GM18499 (cell line): ENCODE measurements around the gene ZC2HC1B.
"Not testable (repeated sequence)": the region's sequence is repeated elsewhere in the genome, so short reads cannot be mapped to it uniquely, and the experiment has no call there.

Experiments used
- ATAC-seq: cut with Tn5 transposase; IDR thresholded peaks from one replicate; pipeline ENCODE4 v1.9.1; 2021; ENCODE audit warnings: moderate number of reproducible peaks; ENCODE audit not compliant: insufficient read depth, unreplicated experiment

ZC2HC1B gene

GRCh38 chr6:143867236-143867635 is 3.0 kb downstream of the ZC2HC1B start:
- no peak for ATAC-seq

GRCh38 chr6:143868808-143869207 is 4.5 kb downstream of the ZC2HC1B start:
- not testable (repeated sequence) for ATAC-seq

DNA sequence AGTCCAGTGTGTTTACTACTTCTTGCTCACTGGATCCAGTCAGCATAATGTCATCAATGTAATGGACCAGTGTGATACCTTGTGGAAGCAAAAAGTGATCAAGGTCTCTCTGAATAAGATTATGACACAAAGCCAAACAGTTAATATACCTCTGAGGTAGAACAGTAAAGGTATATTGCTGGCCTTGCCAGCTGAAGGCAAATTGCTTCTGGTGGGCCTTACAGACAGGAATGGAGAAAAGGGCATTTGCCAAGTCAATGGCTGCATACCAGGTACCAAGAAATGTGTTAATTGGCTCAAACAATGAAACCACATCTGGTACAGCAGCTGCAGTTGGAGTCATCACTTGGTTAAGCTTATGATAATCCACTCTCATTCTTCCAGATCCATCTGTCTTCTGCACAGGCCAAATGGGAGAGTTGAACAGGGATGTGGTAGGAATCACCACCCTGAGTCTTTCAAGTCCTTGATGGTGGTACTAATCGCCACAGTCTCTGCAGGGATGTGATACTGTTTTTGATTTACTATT is 7.0 kb downstream of the ZC2HC1B start:
- not testable (repeated sequence) for ATAC-seq

DNA sequence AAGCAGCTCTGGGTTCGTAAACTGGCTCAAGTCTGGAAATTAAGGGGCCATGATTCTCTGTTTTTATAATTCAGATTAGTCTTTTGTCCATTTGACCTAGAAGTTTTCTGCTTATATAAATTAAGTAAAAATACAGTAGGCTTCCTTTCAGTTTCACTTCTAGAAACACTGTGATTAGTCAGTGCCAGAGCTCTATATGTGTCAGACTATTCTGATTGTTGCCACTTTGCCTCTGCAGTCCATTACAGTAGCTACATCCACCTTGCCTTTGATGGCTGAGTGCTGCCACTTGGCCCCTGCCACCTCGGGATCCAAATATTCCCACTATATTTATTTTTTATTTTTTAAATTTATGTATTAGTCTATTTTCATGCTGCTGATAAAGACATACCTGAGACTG is 7.9 kb downstream of the ZC2HC1B start:
- peak; percentile 97 for ATAC-seq

GRCh38 chr6:143873600-143873999 is 9.3 kb downstream of the ZC2HC1B start:
- not testable (repeated sequence) for ATAC-seq

GRCh38 chr6:143874503-143874902 is 10.2 kb downstream of the ZC2HC1B start:
- not testable (repeated sequence) for ATAC-seq

GRCh38 chr6:143877584-143878271 is 13.5 kb downstream of the ZC2HC1B start:
- no peak for ATAC-seq

GRCh38 chr6:143878272-143878760 is 14.0 kb downstream of the ZC2HC1B start:
- no peak for ATAC-seq

GRCh38 chr6:143880412-143880811 is 16.1 kb downstream of the ZC2HC1B start:
- no peak for ATAC-seq

DNA sequence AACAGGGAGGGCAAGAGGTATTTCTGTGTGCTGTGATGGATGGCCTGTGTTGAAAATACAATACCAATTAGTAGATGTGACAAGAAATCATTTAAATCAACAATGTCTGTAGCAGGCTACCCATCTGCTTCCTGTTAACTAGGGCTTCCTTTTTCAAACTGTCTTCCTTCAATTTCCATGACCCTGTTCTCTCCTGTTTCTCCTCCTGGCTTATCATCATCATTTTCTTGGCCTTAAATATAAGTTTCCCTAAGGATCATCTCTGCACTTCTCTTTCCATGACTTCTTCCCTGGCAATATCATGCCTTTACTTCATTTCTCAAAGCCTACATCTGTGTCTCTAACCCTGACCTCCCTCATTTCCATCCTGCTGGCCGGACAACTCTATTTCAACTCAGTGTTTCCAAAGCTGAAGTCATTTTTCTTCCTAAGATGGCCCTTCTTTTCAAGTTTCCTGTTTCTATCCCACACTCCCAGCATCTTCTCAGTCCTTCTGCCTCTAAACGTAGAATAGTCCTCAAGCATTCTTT is 18.2 kb downstream of the ZC2HC1B start:
- ATAC-seq, result no peak

DNA sequence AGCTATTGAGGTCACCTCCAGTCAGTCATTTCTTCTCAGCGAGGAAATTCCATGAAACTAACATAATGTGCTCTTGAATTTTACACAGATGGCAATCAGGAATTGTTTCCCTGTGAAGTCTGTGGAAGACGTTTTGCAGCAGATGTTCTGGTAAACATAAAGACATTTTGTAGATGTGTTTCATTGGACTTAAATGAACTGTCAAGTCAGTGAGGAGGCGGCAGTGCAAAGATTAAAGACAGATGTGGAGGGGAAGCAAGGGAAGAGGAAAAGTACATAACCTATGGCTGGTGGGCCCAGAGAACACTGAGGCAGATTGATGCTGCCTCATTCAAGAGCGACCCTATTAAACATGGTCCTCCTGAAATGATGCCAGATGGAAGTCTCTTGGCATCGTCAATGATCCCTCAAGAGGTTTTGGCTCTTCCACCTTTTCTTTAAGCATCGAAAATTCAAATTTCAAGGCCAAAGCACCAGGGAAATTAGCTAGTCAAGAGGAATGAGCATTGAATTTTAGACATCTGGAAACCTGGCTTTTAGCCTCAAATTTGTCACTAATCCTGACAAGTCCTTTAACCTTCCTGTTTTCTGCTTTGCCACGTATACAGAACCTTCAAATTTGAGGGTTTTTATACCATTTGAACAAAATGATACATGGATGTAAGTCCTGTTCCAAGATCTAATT is 20.1 kb downstream of the ZC2HC1B start:
- ATAC-seq, result no peak

DNA sequence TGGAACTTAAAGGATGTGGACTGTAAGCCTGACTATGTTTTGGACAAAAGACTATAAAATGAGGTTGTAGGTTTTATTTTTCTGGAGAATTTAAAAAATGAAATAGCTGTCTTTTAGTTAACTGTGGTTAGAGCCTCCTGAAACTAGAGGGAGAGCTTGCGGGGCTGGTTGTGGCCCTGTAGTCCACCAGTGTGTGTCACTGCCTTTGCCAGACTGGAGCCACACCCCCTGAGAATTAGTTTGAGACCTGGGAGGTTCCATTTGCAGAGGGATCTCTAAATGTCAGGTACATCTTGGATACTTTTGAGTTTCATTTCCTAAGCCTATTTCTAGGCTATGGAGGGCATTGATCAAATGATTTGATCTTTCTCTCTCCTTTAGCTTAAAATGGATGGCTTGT is 20.8 kb downstream of the ZC2HC1B start:
- no peak for ATAC-seq

DNA sequence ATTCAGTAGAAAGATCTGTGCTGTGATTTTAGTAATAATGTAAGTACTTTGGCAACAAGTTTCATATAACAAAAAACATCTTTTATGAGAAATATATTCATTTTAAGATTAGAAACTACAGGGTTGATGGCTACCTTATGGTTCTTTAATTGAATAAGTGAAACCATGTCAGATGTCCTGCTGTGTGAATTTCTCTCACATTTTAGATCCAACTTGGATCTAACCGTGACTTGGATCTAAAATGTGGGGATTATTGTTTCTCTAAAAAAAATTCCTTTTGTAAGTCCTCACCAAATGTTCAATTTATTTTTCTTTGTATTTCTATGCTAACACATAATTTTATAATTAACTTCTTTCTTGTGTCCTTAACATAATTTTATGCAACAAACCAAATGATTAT is 30.4 kb downstream of the ZC2HC1B start:
- ATAC-seq, result no peak

DNA sequence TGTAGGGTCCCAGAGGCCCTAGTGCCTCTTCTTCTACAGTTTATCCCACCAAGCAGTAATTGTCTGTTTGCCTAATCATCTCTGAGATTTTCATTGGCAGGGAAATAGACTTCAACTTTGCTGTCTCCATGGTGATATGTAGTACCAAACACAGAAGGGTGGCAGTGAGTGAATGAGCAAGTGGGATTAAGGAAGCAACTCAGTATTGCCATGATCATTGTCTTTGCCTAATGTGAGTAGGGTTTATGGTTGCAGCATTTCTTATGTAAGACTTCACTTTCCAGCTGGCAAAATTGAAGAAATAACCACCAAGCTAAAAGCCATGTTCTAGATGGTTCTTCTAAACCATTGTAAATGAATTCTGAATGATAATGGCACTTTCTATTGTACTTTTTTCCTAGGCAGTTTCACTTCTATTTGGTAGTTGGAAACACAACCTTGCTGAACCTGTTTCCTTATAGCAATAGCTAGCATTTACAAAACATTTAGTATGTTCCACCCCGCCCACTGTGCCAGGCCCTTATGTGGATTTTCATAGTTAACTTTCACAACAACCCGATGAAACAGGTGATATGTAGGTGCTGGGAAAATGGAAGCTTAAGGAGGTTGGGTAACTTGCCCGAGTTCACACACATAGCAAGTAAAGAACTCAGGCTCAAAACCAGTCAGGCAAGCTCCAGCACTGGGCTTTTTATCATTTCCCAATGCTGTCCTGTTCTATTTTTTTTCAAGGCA is 32.0 kb downstream of the ZC2HC1B start:
- ATAC-seq, result no peak

DNA sequence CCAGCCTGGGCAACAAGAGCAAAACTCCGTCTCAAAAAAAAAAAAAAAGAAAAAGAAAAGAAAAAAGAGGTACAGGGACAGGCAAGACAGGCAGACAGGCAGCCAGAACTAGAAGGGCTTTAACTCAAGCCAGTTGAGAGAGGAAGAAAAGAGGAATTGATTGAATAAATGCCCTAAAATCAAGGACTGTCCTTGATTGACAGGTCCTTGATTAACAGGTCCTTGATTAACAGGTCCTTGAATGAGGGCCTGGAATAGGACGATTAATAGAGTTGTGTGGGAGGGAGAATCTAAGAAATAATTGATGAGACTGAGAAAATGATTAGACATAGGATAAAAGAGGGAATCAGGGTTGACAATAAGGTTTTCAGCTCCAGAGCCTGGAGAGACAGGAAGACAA is 36.1 kb downstream of the ZC2HC1B start:
- ATAC-seq, result no peak

GRCh38 chr6:143901885-143902750 is 37.8 kb downstream of the ZC2HC1B start:
- peak; percentile 94 for ATAC-seq

GRCh38 chr6:143902827-143903226 is 38.6 kb downstream of the ZC2HC1B start:
- no peak for ATAC-seq

DNA sequence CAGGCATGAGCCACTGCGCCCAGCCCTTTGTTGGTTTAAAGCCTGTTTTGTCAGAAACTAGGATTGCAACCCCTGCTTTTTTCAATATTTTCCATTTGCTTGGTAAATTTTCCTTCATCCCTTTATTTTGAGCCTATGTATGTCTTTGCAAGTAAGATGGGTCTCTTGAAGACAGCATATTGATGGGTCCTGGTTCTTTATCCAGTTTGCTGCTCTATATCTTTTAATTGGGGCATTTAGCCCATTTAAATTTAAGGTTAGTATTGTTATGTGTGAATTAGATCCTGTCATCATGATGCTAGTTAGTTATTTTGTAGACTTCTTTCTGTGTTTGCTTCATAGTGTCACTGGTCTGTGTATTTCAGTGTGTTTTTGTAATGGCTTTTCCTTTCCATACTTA is 46.8 kb downstream of the ZC2HC1B start:
- ATAC-seq, result no peak

DNA sequence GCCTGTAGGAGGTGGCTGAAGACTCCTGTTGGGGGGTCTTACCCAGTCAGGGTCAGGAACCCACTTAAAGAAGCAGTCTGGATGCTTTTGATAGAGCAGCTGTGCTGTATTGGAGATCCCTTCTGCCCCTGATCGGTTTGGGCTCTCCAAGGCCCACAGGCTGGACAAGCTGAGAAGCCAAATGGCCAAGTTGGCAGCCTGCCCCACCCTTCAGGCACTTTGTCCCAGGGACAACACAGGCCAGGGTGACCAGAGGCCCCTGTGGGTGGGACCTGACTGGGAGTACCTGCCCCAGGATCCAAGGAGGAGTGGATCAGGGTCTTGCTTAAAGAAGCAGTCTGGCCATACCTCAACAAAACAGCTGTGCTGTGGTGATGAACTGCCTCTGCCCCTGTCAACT is 48.4 kb downstream of the ZC2HC1B start:
- ATAC-seq, result no peak

GRCh38 chr6:143917026-143917425 is 52.8 kb downstream of the ZC2HC1B start:
- ATAC-seq, result not testable (repeated sequence)
